Measurements from ENCODE around the gene PHOX2B.
"Not testable (repeated sequence)": the region's sequence is repeated elsewhere in the genome, so short reads cannot be mapped to it uniquely, and the experiment has no call there.

PHOX2B gene

GRCh38 chr4:41747230-41748055 lies 1.1 kb downstream of the PHOX2B start:
- DNase-seq: no peak

GRCh38 chr4:41746440-41747229 lies 1.9 kb downstream of the PHOX2B start:
- no peak for DNase-seq

- no peak for DNase-seq
Observed at GRCh38 chr4:41746025-41746439, 2.5 kb downstream of the PHOX2B start.

GRCh38 chr4:41745292-41746024 lies 3.1 kb downstream of the PHOX2B start:
- no peak for DNase-seq

GRCh38 chr4:41744572-41745291 lies 3.8 kb downstream of the PHOX2B start:
- no peak for DNase-seq

GRCh38 chr4:41741354-41741753 lies 7.2 kb downstream of the PHOX2B start:
- no peak for DNase-seq

GRCh38 chr4:41737491-41737890 lies 11.0 kb downstream of the PHOX2B start:
- not testable (repeated sequence) for DNase-seq

- no peak for DNase-seq
Observed at GRCh38 chr4:41734371-41734770, 14.2 kb downstream of the PHOX2B start.

- no peak for DNase-seq
Observed at GRCh38 chr4:41731569-41732126, 16.9 kb downstream of the PHOX2B start.

GRCh38 chr4:41728573-41728913 lies 20.0 kb downstream of the PHOX2B start:
- DNase-seq: no peak

GRCh38 chr4:41727861-41728572 lies 20.5 kb downstream of the PHOX2B start:
- DNase-seq: no peak

GRCh38 chr4:41725254-41725653 lies 23.3 kb downstream of the PHOX2B start:
- no peak for DNase-seq

- no peak for DNase-seq
Observed at GRCh38 chr4:41723286-41723685, 25.2 kb downstream of the PHOX2B start.

- no peak for DNase-seq
Observed at GRCh38 chr4:41722181-41722580, 26.3 kb downstream of the PHOX2B start.

GRCh38 chr4:41719417-41719816 lies 29.1 kb downstream of the PHOX2B start:
- DNase-seq: no peak

- DNase-seq: no peak
Observed at GRCh38 chr4:41718907-41719306, 29.6 kb downstream of the PHOX2B start.

- peak; percentile 0 for DNase-seq
Observed at GRCh38 chr4:41715155-41715554, 33.4 kb downstream of the PHOX2B start.

GRCh38 chr4:41714364-41715000 lies 34.0 kb downstream of the PHOX2B start:
- DNase-seq: peak; percentile 41

GRCh38 chr4:41713768-41714167 lies 34.8 kb downstream of the PHOX2B start:
- no peak for DNase-seq

- no peak for DNase-seq
Observed at GRCh38 chr4:41712425-41712824, 36.1 kb downstream of the PHOX2B start.

- DNase-seq: not testable (repeated sequence)
Observed at GRCh38 chr4:41711654-41712053, 36.9 kb downstream of the PHOX2B start.
